Measurements from ENCODE around the gene ZSWIM4.
"Not testable (repeated sequence)": the region's sequence is repeated elsewhere in the genome, so short reads cannot be mapped to it uniquely, and the experiment has no call there.

The ZSWIM4 gene

GRCh38 chr19:13778398-13778797, 16.8 kb upstream of the ZSWIM4 start:
- peaks cover 25% of the 10 kb centered on the region for H3K36me3 ChIP-seq (ENCODE audit: control insufficient read depth, insufficient read depth, low read length)
- H3K9me3 ChIP-seq (ENCODE audit: control insufficient read depth, low read length), result no peaks in the 10 kb centered on the region
- no peak overlapping the region for H3K4me3 ChIP-seq (ENCODE audit: insufficient read depth, low read depth, low read length, poor library complexity, severe bottlenecking)
- H3K27ac ChIP-seq (ENCODE audit: insufficient read depth, low read length, poor library complexity, severe bottlenecking), result no peak overlapping the region
- H3K27me3 ChIP-seq (replicated peaks; ENCODE audit: control insufficient read depth, insufficient read depth, low read length, poor library complexity, severe bottlenecking), result no peaks in the 10 kb centered on the region
- no peaks in the 10 kb centered on the region for H3K4me1 ChIP-seq (ENCODE audit: control insufficient read depth, insufficient read depth, low read length, poor library complexity, severe bottlenecking)
- DNase-seq, result no peak

- no peak for DNase-seq
- Histone ChIP-seq H3K4me1 (ENCODE audit: control insufficient read depth, insufficient read depth, low read length, poor library complexity, severe bottlenecking) (no peaks in the 10 kb centered on the region), H3K36me3 (ENCODE audit: control insufficient read depth, insufficient read depth, low read length) (peaks cover 25% of the 10 kb centered on the region), H3K4me3 (ENCODE audit: insufficient read depth, low read depth, low read length, poor library complexity, severe bottlenecking) (no peak overlapping the region), H3K27me3 (replicated peaks; ENCODE audit: control insufficient read depth, insufficient read depth, low read length, poor library complexity, severe bottlenecking) (no peaks in the 10 kb centered on the region), H3K27ac (ENCODE audit: insufficient read depth, low read length, poor library complexity, severe bottlenecking) (no peak overlapping the region), H3K9me3 (ENCODE audit: control insufficient read depth, low read length) (no peaks in the 10 kb centered on the region)
These were observed 16.4 kb upstream of the ZSWIM4 start for GRCh38 chr19:13778847-13779246.

GRCh38 chr19:13779794-13780193, 15.4 kb upstream of the ZSWIM4 start:
- not testable (repeated sequence) for H3K4me3 ChIP-seq (ENCODE audit: insufficient read depth, low read depth, low read length, poor library complexity, severe bottlenecking); DNase-seq; H3K4me1 ChIP-seq (ENCODE audit: control insufficient read depth, insufficient read depth, low read length, poor library complexity, severe bottlenecking); H3K27me3 ChIP-seq (replicated peaks; ENCODE audit: control insufficient read depth, insufficient read depth, low read length, poor library complexity, severe bottlenecking); H3K27ac ChIP-seq (ENCODE audit: insufficient read depth, low read length, poor library complexity, severe bottlenecking); H3K9me3 ChIP-seq (ENCODE audit: control insufficient read depth, low read length)
- peaks cover 25% of the 10 kb centered on the region for H3K36me3 ChIP-seq (ENCODE audit: control insufficient read depth, insufficient read depth, low read length)

DNA sequence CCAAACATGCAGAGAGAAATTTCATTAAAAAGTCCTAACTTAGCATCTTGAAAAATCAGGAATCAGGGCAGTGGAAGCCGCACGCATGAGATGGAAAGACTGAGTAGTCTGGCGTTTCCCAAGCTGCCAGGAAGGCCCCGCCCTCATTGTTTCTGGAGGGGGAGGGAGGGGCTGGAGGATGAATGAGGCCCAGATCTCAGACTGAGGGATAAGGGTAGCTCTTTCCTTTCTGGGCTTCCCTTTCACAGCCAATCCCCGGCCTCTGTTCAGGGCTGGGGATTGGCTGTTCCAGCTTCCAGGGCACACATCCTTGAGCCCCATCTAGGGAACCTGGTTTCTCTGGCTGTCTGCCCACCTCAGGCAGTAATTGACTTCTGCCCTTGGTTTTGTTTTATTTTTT, 13.7 kb upstream of the ZSWIM4 start:
- H3K4me1 ChIP-seq (ENCODE audit: control insufficient read depth, insufficient read depth, low read length, poor library complexity, severe bottlenecking), result peaks cover 6% of the 10 kb centered on the region
- no peaks in the 10 kb centered on the region for H3K27me3 ChIP-seq (replicated peaks; ENCODE audit: control insufficient read depth, insufficient read depth, low read length, poor library complexity, severe bottlenecking)
- no peak for DNase-seq
- H3K27ac ChIP-seq (ENCODE audit: insufficient read depth, low read length, poor library complexity, severe bottlenecking), result no peak overlapping the region
- no peak overlapping the region for H3K4me3 ChIP-seq (ENCODE audit: insufficient read depth, low read depth, low read length, poor library complexity, severe bottlenecking)
- H3K9me3 ChIP-seq (ENCODE audit: control insufficient read depth, low read length), result no peaks in the 10 kb centered on the region
- H3K36me3 ChIP-seq (ENCODE audit: control insufficient read depth, insufficient read depth, low read length), result peaks cover 25% of the 10 kb centered on the region

GRCh38 chr19:13782537-13782936, 12.7 kb upstream of the ZSWIM4 start:
- Histone ChIP-seq H3K4me1 (ENCODE audit: control insufficient read depth, insufficient read depth, low read length, poor library complexity, severe bottlenecking) (peaks cover 12% of the 10 kb centered on the region), H3K27me3 (replicated peaks; ENCODE audit: control insufficient read depth, insufficient read depth, low read length, poor library complexity, severe bottlenecking) (no peaks in the 10 kb centered on the region), H3K27ac (ENCODE audit: insufficient read depth, low read length, poor library complexity, severe bottlenecking) (no peak overlapping the region), H3K4me3 (ENCODE audit: insufficient read depth, low read depth, low read length, poor library complexity, severe bottlenecking) (no peak overlapping the region), H3K36me3 (ENCODE audit: control insufficient read depth, insufficient read depth, low read length) (peaks cover 23% of the 10 kb centered on the region), H3K9me3 (ENCODE audit: control insufficient read depth, low read length) (no peaks in the 10 kb centered on the region)
- no peak for DNase-seq

DNA sequence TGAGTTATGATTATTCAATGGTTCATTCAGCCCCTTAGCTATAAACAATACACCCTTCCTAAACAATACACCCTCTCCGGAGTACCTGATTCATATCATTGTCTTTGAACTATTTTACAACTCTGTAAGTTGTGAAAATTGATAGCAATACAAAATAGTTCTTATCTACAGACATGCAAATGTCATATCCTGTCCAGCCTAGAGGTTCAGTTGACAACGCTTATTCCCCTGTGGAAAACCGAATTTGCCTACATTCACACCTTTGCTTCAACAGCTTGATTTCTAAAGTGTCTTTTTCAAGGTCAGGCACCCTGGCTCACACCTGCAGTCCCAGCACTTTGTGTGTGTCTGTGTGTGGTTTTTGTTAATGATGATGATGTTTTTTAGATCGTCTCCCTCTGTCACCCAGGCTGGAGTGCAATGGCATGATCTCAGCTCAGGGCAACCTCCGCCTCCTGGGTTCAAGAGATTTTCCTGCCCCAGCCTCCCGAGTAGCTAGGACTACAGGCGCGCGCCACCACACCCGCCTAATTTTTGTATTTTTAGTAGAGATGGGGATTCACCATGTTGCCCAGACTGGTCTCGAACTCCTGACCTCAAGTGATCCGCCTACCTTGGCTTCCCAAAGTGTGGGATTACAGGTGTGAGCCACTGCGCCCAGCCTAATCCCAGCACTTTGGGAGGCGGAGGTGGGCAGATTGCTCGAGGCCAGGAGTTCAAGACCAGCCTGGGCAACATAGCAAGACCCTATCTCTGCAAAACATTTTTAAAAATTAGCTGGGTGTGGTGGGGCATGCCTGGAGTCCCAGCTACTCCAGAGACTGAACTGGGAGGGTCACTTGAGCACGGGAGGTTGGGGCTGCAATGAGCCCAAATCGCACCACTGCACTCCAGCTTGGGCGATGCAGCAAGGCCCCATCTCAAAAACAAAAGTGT, 11.4 kb upstream of the ZSWIM4 start:
- Histone ChIP-seq H3K9me3 (ENCODE audit: control insufficient read depth, low read length) (no peaks in the 10 kb centered on the region), H3K4me1 (ENCODE audit: control insufficient read depth, insufficient read depth, low read length, poor library complexity, severe bottlenecking) (peaks cover 24% of the 10 kb centered on the region), H3K27me3 (replicated peaks; ENCODE audit: control insufficient read depth, insufficient read depth, low read length, poor library complexity, severe bottlenecking) (no peaks in the 10 kb centered on the region), H3K36me3 (ENCODE audit: control insufficient read depth, insufficient read depth, low read length) (peaks cover 10% of the 10 kb centered on the region), H3K4me3 (ENCODE audit: insufficient read depth, low read depth, low read length, poor library complexity, severe bottlenecking) (no peak overlapping the region), H3K27ac (ENCODE audit: insufficient read depth, low read length, poor library complexity, severe bottlenecking) (no peak overlapping the region)
- no peak for DNase-seq

DNA sequence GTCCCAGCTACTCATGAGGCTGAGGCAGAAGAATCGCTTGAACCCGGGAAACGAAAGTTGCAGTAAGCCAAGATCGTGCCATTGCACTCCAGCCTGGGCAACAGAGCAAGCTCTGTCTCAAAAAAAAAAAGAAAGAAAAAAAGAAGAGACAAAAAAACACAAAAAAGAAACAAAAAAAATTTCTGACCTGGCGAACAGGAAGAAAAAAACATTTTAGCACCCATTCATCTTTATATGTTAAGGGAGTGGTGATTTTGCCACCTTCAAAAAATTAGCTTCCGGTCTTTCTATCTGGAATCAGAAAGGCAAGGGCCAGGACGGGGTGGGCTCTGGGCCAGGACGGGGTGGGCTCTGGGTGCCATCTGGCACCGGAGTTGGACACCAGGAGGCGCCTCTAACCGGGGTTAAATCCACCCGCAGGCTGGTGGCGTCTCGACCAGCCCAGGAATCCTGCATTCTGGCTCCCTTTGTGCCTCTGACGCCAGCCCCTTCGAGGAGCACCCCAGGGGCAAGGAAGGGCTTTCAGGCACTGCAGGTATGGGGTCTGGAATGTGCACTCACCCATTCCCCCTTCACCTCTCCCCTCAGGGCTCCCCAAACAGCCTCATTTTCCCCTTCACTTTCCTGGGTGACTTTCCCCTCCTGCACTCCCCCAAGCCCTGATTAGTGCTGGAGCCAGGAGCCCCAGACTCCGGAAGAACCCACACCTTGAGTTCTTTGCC, 10.4 kb upstream of the ZSWIM4 start:
- Histone ChIP-seq H3K27ac (ENCODE audit: insufficient read depth, low read length, poor library complexity, severe bottlenecking) (no peak overlapping the region), H3K36me3 (ENCODE audit: control insufficient read depth, insufficient read depth, low read length) (peaks cover under 1% of the 10 kb centered on the region), H3K4me1 (ENCODE audit: control insufficient read depth, insufficient read depth, low read length, poor library complexity, severe bottlenecking) (peaks cover 34% of the 10 kb centered on the region), H3K9me3 (ENCODE audit: control insufficient read depth, low read length) (no peaks in the 10 kb centered on the region), H3K4me3 (ENCODE audit: insufficient read depth, low read depth, low read length, poor library complexity, severe bottlenecking) (no peak overlapping the region), H3K27me3 (replicated peaks; ENCODE audit: control insufficient read depth, insufficient read depth, low read length, poor library complexity, severe bottlenecking) (no peaks in the 10 kb centered on the region)
- DNase-seq, result peak; percentile 43 to 59 (median 54)

DNA sequence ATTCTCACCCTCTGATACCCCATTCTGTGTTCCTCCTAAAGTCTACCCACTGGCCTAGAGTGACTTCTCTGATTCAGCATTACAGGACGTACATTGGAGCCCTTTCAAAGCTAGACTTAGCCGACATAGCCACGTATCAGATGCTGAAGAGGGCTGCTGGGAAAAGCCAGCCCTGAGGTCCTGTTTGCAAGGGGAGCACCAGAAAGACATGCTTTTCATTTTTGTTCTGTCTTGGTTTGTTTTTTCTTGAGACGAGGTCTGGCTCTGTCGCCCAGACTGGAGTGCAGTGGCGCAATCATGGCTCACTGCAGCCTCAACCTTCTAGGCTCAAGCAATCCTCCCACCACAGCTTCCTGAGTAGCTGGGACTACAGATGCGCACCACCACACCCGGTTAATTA, 6.3 kb upstream of the ZSWIM4 start:
- peaks cover 37% of the 10 kb centered on the region for H3K4me1 ChIP-seq (ENCODE audit: control insufficient read depth, insufficient read depth, low read length, poor library complexity, severe bottlenecking)
- H3K4me3 ChIP-seq (ENCODE audit: insufficient read depth, low read depth, low read length, poor library complexity, severe bottlenecking), result no peak overlapping the region
- DNase-seq, result peak; percentile 27 to 34 (median 28)
- peak overlapping the region; percentile 55 for H3K27ac ChIP-seq (ENCODE audit: insufficient read depth, low read length, poor library complexity, severe bottlenecking)
- no peaks in the 10 kb centered on the region for H3K36me3 ChIP-seq (ENCODE audit: control insufficient read depth, insufficient read depth, low read length)
- H3K27me3 ChIP-seq (replicated peaks; ENCODE audit: control insufficient read depth, insufficient read depth, low read length, poor library complexity, severe bottlenecking), result no peaks in the 10 kb centered on the region
- no peaks in the 10 kb centered on the region for H3K9me3 ChIP-seq (ENCODE audit: control insufficient read depth, low read length)

DNA sequence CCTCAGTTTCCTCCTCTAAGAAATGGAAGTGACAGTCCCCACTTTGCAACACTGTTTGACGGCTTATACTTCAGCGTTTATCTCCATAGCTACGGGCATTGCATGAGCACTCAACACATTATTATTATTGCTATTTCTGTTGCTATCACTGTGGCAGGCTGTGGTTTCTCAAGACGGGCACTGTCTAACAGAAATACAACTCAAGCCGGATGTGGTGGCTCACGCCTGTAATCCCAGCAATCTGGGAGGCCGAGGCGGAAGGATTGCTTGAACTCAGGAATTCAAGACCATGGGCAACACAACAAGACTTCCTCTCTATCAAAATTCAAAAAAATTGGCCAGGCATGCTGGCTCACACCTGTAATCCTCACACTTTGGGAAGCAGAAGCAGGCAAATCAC, 4.9 kb upstream of the ZSWIM4 start:
- peaks cover 40% of the 10 kb centered on the region for H3K4me1 ChIP-seq (ENCODE audit: control insufficient read depth, insufficient read depth, low read length, poor library complexity, severe bottlenecking)

DNA sequence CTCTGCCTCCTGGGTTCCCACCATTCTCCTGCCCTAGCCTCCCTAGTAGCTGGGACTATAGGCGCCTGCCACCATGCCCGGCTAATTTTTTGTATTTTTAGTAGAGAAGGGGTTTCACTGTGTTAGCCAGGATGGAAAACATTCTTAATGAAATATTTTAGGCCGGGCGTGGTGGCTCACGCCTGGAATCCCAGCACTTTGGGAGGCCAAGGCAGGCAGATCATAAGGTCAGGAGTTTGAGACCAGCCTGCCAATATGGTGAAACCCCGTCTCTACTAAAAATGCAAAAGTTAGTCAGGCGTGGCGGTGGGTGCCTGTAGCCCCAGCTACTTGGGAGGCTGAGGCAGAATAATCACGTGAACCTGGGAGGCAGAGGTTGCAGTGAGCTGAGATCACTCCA, 1.9 kb upstream of the ZSWIM4 start:
- not testable (repeated sequence) for H3K4me3 ChIP-seq (ENCODE audit: insufficient read depth, low read depth, low read length, poor library complexity, severe bottlenecking); H3K27me3 ChIP-seq (replicated peaks; ENCODE audit: control insufficient read depth, insufficient read depth, low read length, poor library complexity, severe bottlenecking); H3K9me3 ChIP-seq (ENCODE audit: control insufficient read depth, low read length); H3K36me3 ChIP-seq (ENCODE audit: control insufficient read depth, insufficient read depth, low read length); H3K27ac ChIP-seq (ENCODE audit: insufficient read depth, low read length, poor library complexity, severe bottlenecking); DNase-seq
- peaks cover 37% of the 10 kb centered on the region for H3K4me1 ChIP-seq (ENCODE audit: control insufficient read depth, insufficient read depth, low read length, poor library complexity, severe bottlenecking)

More for the DNA sequence above, 4.9 kb upstream of the ZSWIM4 start:
- H3K4me3 ChIP-seq (ENCODE audit: insufficient read depth, low read depth, low read length, poor library complexity, severe bottlenecking), result no peak overlapping the region
- peak in 1 of 3 donors; percentile 20 for DNase-seq
- H3K27me3 ChIP-seq (replicated peaks; ENCODE audit: control insufficient read depth, insufficient read depth, low read length, poor library complexity, severe bottlenecking), result no peaks in the 10 kb centered on the region
- H3K36me3 ChIP-seq (ENCODE audit: control insufficient read depth, insufficient read depth, low read length), result no peaks in the 10 kb centered on the region
- H3K27ac ChIP-seq (ENCODE audit: insufficient read depth, low read length, poor library complexity, severe bottlenecking), result no peak overlapping the region
- H3K9me3 ChIP-seq (ENCODE audit: control insufficient read depth, low read length), result no peaks in the 10 kb centered on the region
